NT2/D1 (cell line): ENCODE data around the gene PRSS2.

Experiments used
- DNase-seq: peaks from one replicate; pipeline ENCODE4 v3.0.0-alpha.2; 2011; ENCODE audit warnings: low read depth, low spot score
- H3K27me3 ChIP-seq: 2 replicates; pipeline ENCODE4 v1.6.0; 2011; ENCODE audit warnings: mild to moderate bottlenecking; ENCODE audit not compliant: insufficient read length, insufficient read depth
- H3K36me3 ChIP-seq: 2 replicates; pipeline ENCODE4 v1.6.1; 2011; ENCODE audit warnings: mild to moderate bottlenecking, low read length, mixed read lengths; ENCODE audit not compliant: insufficient read depth, insufficient read length
- H3K4me1 ChIP-seq: 2 replicates; pipeline ENCODE4 v1.5.1; 2011; ENCODE audit not compliant: insufficient read depth, insufficient read length
- H3K4me3 ChIP-seq: 2 replicates; pipeline ENCODE4 v1.5.1; 2011; ENCODE audit warnings: low read depth; ENCODE audit not compliant: insufficient read length
- H3K9ac ChIP-seq: 2 replicates; pipeline ENCODE4 v1.6.0; 2011; ENCODE audit warnings: low read depth; ENCODE audit not compliant: insufficient read length
- H3K9me3 ChIP-seq: 2 replicates; pipeline ENCODE4 v1.5.1; 2011; ENCODE audit warnings: mild to moderate bottlenecking, low read length; ENCODE audit not compliant: insufficient read depth
- SUZ12 ChIP-seq: IDR thresholded peaks from 2 replicates; pipeline ENCODE4 v1.6.1; 2011; ENCODE audit not compliant: insufficient read length, insufficient read depth; ENCODE audit errors: extremely low read depth
- YY1 ChIP-seq: IDR thresholded peaks from 2 replicates; pipeline ENCODE4 v1.6.1; 2011; ENCODE audit not compliant: insufficient read length, insufficient read depth
- ZNF274 ChIP-seq: IDR thresholded peaks from 2 replicates; pipeline ENCODE4 v1.6.1; 2011; ENCODE audit warnings: mild to moderate bottlenecking, low read depth, low read length

The PRSS2 gene

GRCh38 chr7:142814451-142814850 is 43.7 kb downstream of the PRSS2 start:
- H3K27me3 ChIP-seq, result peaks cover 5% of the 10 kb centered on the region

DNA sequence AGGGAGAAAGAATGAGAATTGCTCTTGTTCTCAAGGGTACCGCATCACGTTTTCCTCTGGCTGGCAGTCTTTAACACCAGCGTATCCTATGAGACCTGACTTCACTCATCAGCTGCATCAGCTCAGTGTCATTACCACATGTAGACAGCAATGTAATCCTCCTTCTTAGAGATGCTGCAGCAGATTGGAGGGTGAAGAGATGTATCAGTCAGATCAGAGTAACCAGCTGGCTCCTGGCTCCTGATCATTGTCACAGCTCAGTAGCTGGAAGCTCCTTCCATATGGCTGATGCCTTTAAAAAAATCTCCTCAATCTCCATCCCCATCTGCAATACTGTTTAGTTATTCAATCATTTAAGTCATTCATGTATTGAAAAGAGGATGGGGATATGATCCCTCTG is 44.4 kb downstream of the PRSS2 start:
- Histone ChIP-seq H3K27me3 (peaks cover 1% of the 10 kb centered on the region), H3K9ac (no peak overlapping the region), H3K9me3 (no peaks in the 10 kb centered on the region), H3K4me3 (no peak overlapping the region), H3K36me3 (no peaks in the 10 kb centered on the region), H3K4me1 (no peaks in the 10 kb centered on the region)
- no peak for TF ChIP-seq SUZ12
- TF ChIP-seq ZNF274, result no peak
- TF ChIP-seq YY1, result no peak
- no peak for DNase-seq

More at GRCh38 chr7:142814451-142814850, 43.7 kb downstream of the PRSS2 start:
- Histone ChIP-seq H3K9me3 (no peaks in the 10 kb centered on the region), H3K9ac (no peak overlapping the region), H3K4me1 (no peaks in the 10 kb centered on the region), H3K4me3 (no peak overlapping the region), H3K36me3 (no peaks in the 10 kb centered on the region)
- no peak for TF ChIP-seq ZNF274
- no peak for TF ChIP-seq SUZ12
- TF ChIP-seq YY1, result no peak
- DNase-seq, result no peak

DNA sequence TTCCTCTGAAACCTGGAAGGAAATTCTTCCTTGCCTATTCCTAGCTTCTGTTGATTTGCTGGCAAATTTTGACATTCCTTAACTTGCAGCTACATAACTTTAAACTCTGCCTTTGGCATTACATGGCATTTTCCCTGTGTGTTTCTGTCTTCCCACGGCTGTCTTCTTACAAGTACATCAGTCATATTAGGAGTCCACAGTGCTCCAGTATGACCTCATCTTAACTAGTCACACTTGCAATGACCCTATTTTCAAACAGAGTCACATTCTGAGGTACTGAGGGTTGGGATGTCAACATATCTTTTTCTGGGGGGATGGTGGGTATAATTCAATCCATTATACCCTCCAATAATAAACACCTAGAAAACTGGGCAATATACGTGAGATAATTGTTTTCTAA is 46.7 kb downstream of the PRSS2 start:
- H3K36me3 ChIP-seq, result no peaks in the 10 kb centered on the region
- no peak overlapping the region for H3K4me3 ChIP-seq
- no peaks in the 10 kb centered on the region for H3K27me3 ChIP-seq
- no peak overlapping the region for H3K9ac ChIP-seq
- no peak for DNase-seq
- H3K9me3 ChIP-seq, result peaks cover 7% of the 10 kb centered on the region; the same call in 1 of the 2 replicates
- TF ChIP-seq SUZ12 (no peak), YY1 (no peak), ZNF274 (no peak)
- H3K4me1 ChIP-seq, result no peaks in the 10 kb centered on the region

- no peak overlapping the region for H3K4me3 ChIP-seq
- peaks cover 7% of the 10 kb centered on the region; the same call in 1 of the 2 replicates for H3K9me3 ChIP-seq
- DNase-seq, result no peak
- H3K4me1 ChIP-seq, result no peaks in the 10 kb centered on the region
- H3K27me3 ChIP-seq, result no peaks in the 10 kb centered on the region
- H3K9ac ChIP-seq, result no peak overlapping the region
- H3K36me3 ChIP-seq, result no peaks in the 10 kb centered on the region
- TF ChIP-seq ZNF274 (no peak), SUZ12 (no peak), YY1 (no peak)
Observed at GRCh38 chr7:142819530-142819929, 48.8 kb downstream of the PRSS2 start.

GRCh38 chr7:142822714-142823113 is 51.9 kb downstream of the PRSS2 start:
- TF ChIP-seq ZNF274 (no peak), SUZ12 (no peak), YY1 (no peak)
- no peak overlapping the region for H3K4me3 ChIP-seq

More at GRCh38 chr7:142822714-142823113, 51.9 kb downstream of the PRSS2 start:
- Histone ChIP-seq H3K27me3 (no peaks in the 10 kb centered on the region), H3K9me3 (peaks cover 16% of the 10 kb centered on the region), H3K4me1 (no peaks in the 10 kb centered on the region), H3K36me3 (no peaks in the 10 kb centered on the region), H3K9ac (no peak overlapping the region)
- DNase-seq, result no peak
